Glomerular visceral epithelial cell (primary cell): ENCODE measurements around the gene DOK7.

Experiments used
- DNase-seq: peaks from one replicate; pipeline ENCODE4 v3.0.0-alpha.2; 2016; ENCODE audit errors: extremely low spot score

DOK7 gene

GRCh38 chr4:3520796-3521600, 57.9 kb downstream of the DOK7 start:
- DNase-seq: no peak

GRCh38 chr4:3521621-3522325, 58.7 kb downstream of the DOK7 start:
- no peak for DNase-seq

- no peak for DNase-seq
Measured at GRCh38 chr4:3522326-3522640, 59.2 kb downstream of the DOK7 start.

- DNase-seq: no peak
Measured at GRCh38 chr4:3522651-3523050, 59.5 kb downstream of the DOK7 start.

GRCh38 chr4:3523146-3523627, 60.1 kb downstream of the DOK7 start:
- no peak for DNase-seq

- DNase-seq: no peak
Measured at GRCh38 chr4:3523628-3524221, 60.6 kb downstream of the DOK7 start.

- no peak for DNase-seq
Measured at GRCh38 chr4:3524349-3524748, 61.2 kb downstream of the DOK7 start.

GRCh38 chr4:3524920-3525319, 61.8 kb downstream of the DOK7 start:
- DNase-seq: no peak

- no peak for DNase-seq
Measured at GRCh38 chr4:3525532-3526430, 62.7 kb downstream of the DOK7 start.

GRCh38 chr4:3526456-3526855, 63.4 kb downstream of the DOK7 start:
- DNase-seq: no peak

- no peak for DNase-seq
Measured at GRCh38 chr4:3527101-3527913, 64.2 kb downstream of the DOK7 start.

GRCh38 chr4:3527914-3528876, 65.1 kb downstream of the DOK7 start:
- no peak for DNase-seq

GRCh38 chr4:3529363-3529762, 66.3 kb downstream of the DOK7 start:
- no peak for DNase-seq

- DNase-seq: no peak
Measured at GRCh38 chr4:3530051-3530450, 66.9 kb downstream of the DOK7 start.

GRCh38 chr4:3530663-3531254, 67.7 kb downstream of the DOK7 start:
- no peak for DNase-seq

- DNase-seq: no peak
Measured at GRCh38 chr4:3531318-3531878, 68.3 kb downstream of the DOK7 start.

- DNase-seq: peak; percentile 94
Measured at GRCh38 chr4:3531879-3532750, 69.0 kb downstream of the DOK7 start, which contains the start of gene LRPAP1. Gene LRPAP1 (minus strand): TSS chr4:3532422. CDS start chr4:3532412, 10 bp downstream.
